ACHN (cell line): ENCODE data around the gene DCAF15.

ENCODE experiments used
- DNase-seq: peaks from one replicate; pipeline ENCODE4 v3.0.0-alpha.2; 2015
- in situ Hi-C: cut with HindIII; loops from 2 replicates; pipeline ENCODE4 v1.10.0; 2017; ENCODE audit warnings: low sequenced_read_pairs, low pct_ligation_motif_present, low pct_unique_long_range_greater_than_20kb

DCAF15 gene

GRCh38 chr19:13929340-13929739 lies 23.0 kb upstream of the DCAF15 start:
- no peak for DNase-seq
- in situ Hi-C loops: no loop called here

GRCh38 chr19:13929956-13930355 lies 22.4 kb upstream of the DCAF15 start:
- no peak for DNase-seq

GRCh38 chr19:13930402-13930801 lies 21.9 kb upstream of the DCAF15 start:
- in situ Hi-C loops: no loop called here
- DNase-seq: no peak

More at GRCh38 chr19:13929956-13930355, 22.4 kb upstream of the DCAF15 start:
- in situ Hi-C loops: no loop called here

GRCh38 chr19:13931391-13932148 lies 20.7 kb upstream of the DCAF15 start:
- in situ Hi-C loops: no loop called here
- DNase-seq: no peak

GRCh38 chr19:13932149-13932637 lies 20.1 kb upstream of the DCAF15 start:
- in situ Hi-C loops: no loop called here
- DNase-seq: no peak

GRCh38 chr19:13932911-13933393 lies 19.4 kb upstream of the DCAF15 start:
- DNase-seq: no peak
- in situ Hi-C loops: no loop called here

GRCh38 chr19:13934785-13935109 lies 17.6 kb upstream of the DCAF15 start:
- no peak for DNase-seq
- in situ Hi-C loops: no loop called here

- in situ Hi-C loops: no loop called here
- DNase-seq: no peak
Measured at GRCh38 chr19:13935765-13936510, 16.4 kb upstream of the DCAF15 start.

GRCh38 chr19:13937479-13938300 lies 14.6 kb upstream of the DCAF15 start:
- no peak for DNase-seq
- in situ Hi-C loops: no loop called here

GRCh38 chr19:13938301-13939064 lies 13.8 kb upstream of the DCAF15 start, which contains the start of gene PODNL1:
TSS of gene PODNL1 (minus strand) at chr19:13938417. CDS start at chr19:13938181, 236 bp downstream.
- in situ Hi-C loops: no loop called here
- no peak for DNase-seq

- in situ Hi-C loops: no loop called here
- DNase-seq: no peak
Measured at GRCh38 chr19:13942023-13942684, 10.2 kb upstream of the DCAF15 start.

GRCh38 chr19:13946414-13946813 lies 5.9 kb upstream of the DCAF15 start:
- DNase-seq: no peak
- in situ Hi-C loops: no loop called here

GRCh38 chr19:13951043-13951442 lies 1.3 kb upstream of the DCAF15 start:
- no peak for DNase-seq
- in situ Hi-C loops: no loop called here

- DNase-seq: no peak
- in situ Hi-C loops: no loop called here
Measured at GRCh38 chr19:13951799-13952153, 533 bp upstream of the DCAF15 start.

GRCh38 chr19:13952931-13953531 lies 722 bp downstream of the DCAF15 start:
- peak; percentile 48 for DNase-seq
- in situ Hi-C loops: no loop called here

- in situ Hi-C loops: no loop called here
- DNase-seq: no peak
Measured at GRCh38 chr19:13954185-13954584, 1.9 kb downstream of the DCAF15 start.

GRCh38 chr19:13955662-13956364 lies 3.5 kb downstream of the DCAF15 start:
- in situ Hi-C loops: no loop called here
- no peak for DNase-seq
